Neutrophil (primary cell): ENCODE measurements around the gene GALNS.

Experiments used
- H3K27ac ChIP-seq: fragments of 200-600 bp; sonication (generic); 2 replicates; pipeline ENCODE4 v1.5.1; 2016; ENCODE audit warnings: mild to moderate bottlenecking, moderate library complexity
- H3K27me3 ChIP-seq: fragments of 200-600 bp; sonication (generic); 2 replicates; pipeline ENCODE4 v1.6.0; 2016; ENCODE audit warnings: mild to moderate bottlenecking
- H3K36me3 ChIP-seq: fragments of 200-600 bp; sonication (generic); 2 replicates; pipeline ENCODE4 v1.5.1; 2017
- H3K4me1 ChIP-seq, 2 experiments: fragments of 200-600 bp in 1 of 2; sonication (generic) in 1 of 2; 1 replicate in 1 of 2; 2 replicates in 1 of 2; pipeline versions ENCODE4 v1.5.1 to v1.6.1; 2013 to 2016; ENCODE audit warnings: low read depth in 1 of 2, low read length in 1 of 2, mild to moderate bottlenecking in 1 of 2, moderate library complexity in 1 of 2; ENCODE audit not compliant: control insufficient read depth in 1 of 2, insufficient read depth in 1 of 2
- H3K4me3 ChIP-seq, 2 experiments: fragments of 200-600 bp in 1 of 2; sonication (generic) in 1 of 2; 1 replicate in 1 of 2; 2 replicates in 1 of 2; pipeline ENCODE4 v1.5.1; 2013 to 2016; ENCODE audit warnings: low read depth in 1 of 2, low read length in 1 of 2, mild to moderate bottlenecking in 1 of 2, moderate library complexity in 1 of 2
- H3K9me3 ChIP-seq: fragments of 200-600 bp; sonication (generic); 2 replicates; pipeline ENCODE4 v1.5.1; 2016
- TF ChIP-seq, protein P1 (sequence below): fragments of 200-600 bp; sonication (generic); IDR thresholded peaks from 2 replicates; pipeline ENCODE4 v1.5.1; 2016; ENCODE audit warnings: antibody characterized with exemption

GALNS gene

DNA sequence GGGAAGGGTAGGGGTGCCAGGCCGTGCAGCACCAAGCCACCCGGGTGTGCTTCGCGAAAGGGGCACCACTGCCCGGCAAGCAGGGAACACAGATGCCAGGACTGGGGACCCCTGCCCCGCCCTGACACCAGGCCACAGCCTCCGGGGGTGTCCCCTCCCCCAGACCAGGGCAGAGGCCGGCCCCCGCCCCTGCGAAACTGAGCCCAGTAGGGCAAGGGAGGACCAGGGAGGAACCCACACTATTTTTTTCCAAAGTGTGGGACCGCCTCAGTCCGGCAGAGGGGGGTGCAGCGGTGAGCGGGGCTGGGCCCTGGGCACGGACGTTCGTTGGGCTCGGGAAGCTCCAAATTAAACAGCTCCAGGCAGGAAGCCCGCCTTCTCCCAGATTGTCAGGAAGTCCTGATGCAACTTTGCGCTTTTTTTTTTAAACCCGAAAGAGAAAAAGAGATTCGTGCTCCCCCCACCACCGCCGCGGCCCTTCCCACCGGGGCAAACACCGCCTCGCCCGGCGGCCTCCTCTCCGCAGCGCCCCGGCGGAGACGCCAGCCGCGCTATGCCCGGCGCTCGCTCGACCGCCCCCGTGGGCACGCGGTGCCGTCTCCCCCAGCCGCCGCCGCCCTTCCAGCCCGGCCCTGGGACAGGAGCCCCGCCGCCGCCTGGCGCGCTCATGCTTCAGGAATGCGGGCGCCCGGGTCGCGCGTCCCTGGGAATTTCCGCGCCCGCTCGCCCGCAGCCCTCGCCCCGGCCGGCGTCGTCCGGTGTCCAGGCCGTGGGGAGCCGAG is 72.5 kb downstream of the GALNS start:
- Histone ChIP-seq H3K4me1 (peaks cover 43 to 46% of the 10 kb centered on the region in 2 experiments), H3K9me3 (no peaks in the 10 kb centered on the region), H3K36me3 (no peaks in the 10 kb centered on the region), H3K4me3 (peak overlapping the region; percentile 69 to 74), H3K27ac (peak overlapping the region; percentile 62), H3K27me3 (peaks cover 14% of the 10 kb centered on the region)
- TF ChIP-seq, protein P1, sequence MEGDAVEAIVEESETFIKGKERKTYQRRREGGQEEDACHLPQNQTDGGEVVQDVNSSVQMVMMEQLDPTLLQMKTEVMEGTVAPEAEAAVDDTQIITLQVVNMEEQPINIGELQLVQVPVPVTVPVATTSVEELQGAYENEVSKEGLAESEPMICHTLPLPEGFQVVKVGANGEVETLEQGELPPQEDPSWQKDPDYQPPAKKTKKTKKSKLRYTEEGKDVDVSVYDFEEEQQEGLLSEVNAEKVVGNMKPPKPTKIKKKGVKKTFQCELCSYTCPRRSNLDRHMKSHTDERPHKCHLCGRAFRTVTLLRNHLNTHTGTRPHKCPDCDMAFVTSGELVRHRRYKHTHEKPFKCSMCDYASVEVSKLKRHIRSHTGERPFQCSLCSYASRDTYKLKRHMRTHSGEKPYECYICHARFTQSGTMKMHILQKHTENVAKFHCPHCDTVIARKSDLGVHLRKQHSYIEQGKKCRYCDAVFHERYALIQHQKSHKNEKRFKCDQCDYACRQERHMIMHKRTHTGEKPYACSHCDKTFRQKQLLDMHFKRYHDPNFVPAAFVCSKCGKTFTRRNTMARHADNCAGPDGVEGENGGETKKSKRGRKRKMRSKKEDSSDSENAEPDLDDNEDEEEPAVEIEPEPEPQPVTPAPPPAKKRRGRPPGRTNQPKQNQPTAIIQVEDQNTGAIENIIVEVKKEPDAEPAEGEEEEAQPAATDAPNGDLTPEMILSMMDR: peak; percentile 33

DNA sequence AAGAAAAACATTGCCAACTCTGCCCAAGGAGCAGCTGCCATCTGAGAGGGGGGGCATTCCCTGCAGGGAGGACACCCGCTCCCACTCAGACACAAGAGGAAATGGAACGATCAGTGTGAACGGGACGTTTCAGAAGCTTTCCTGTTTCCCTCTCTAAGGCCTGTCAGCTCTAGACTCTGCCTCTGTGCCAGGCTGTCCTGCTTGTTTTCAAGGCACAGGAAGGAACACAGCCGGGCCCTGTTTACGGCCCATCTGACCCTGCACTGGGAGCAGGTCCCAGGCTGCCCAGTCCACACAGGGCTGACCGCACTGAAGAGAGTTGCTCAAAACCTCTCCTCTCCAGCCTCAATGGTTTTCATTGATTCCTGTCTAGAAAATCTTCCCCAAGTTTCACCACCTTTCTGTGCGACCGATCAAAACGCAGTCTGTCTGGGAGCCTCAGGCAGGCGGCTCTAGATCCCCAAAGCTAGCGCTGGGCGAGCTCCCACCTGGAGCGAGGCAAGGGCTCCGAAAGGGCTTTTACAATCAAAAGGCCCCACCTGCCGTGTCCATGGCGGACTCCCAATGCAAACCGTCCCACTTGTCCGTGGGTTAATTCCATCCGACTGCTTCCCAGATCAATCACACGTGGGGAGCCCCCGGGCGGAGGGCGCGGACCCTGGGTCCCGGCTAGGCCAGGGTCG is 73.2 kb downstream of the GALNS start:
- peaks cover 14% of the 10 kb centered on the region for H3K27me3 ChIP-seq
- peaks cover 43 to 46% of the 10 kb centered on the region in 2 experiments for H3K4me1 ChIP-seq
- no peaks in the 10 kb centered on the region for H3K9me3 ChIP-seq
- TF ChIP-seq, protein P1: no peak
- H3K36me3 ChIP-seq: no peaks in the 10 kb centered on the region
- peak overlapping the region; percentile 69 to 74 for H3K4me3 ChIP-seq
- H3K27ac ChIP-seq: peak overlapping the region; percentile 5

DNA sequence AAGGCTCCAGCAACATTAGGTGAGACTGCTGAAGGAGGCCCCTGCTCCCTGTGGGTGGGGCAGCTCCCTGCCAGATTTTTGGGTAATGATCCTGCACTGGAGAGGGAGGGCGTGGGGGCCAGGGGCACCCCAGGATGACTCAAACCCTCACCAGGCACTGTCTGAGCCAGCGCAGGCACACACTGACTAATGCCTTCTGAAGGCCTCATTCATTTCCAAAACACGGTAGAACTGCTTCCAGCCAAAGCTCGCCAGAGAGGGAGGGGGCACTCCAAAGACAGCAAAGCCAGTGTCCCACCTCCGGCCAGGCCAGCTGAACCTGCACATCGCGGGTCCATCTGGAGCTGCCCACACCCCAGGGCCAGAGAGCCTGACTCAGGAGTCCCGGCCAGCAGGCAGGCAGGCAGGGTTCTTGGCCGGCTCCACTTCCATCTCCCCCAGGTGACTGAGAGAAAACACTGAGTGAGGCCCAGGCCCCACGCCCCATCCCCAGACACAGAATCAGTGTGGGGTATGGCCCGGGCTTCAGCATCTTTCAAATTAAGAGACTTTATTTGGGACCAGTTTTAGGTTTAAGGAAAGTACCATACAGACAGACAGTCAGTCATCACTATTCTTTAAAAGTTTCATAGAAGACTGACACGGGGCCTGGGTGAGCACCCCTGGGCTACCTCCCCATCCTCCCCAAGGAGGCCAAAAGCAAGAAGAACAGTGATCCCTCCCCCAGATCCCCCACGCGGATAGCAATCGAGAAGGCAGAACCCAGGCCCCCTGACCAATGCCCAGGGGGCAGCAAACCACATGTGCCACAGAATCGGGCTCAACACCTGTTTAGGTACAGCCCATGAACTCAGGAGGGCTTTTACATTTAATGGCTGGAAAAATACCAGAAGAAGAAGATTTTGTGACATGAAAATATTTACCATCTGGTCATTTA is 74.0 kb downstream of the GALNS start:
- no peaks in the 10 kb centered on the region for H3K36me3 ChIP-seq
- H3K27me3 ChIP-seq: peaks cover 14% of the 10 kb centered on the region
- TF ChIP-seq, protein P1: no peak
- peaks cover 43 to 46% of the 10 kb centered on the region in 2 experiments for H3K4me1 ChIP-seq
- H3K27ac ChIP-seq: peak overlapping the region; percentile 5
- no peaks in the 10 kb centered on the region for H3K9me3 ChIP-seq
- H3K4me3 ChIP-seq: no peak overlapping the region

DNA sequence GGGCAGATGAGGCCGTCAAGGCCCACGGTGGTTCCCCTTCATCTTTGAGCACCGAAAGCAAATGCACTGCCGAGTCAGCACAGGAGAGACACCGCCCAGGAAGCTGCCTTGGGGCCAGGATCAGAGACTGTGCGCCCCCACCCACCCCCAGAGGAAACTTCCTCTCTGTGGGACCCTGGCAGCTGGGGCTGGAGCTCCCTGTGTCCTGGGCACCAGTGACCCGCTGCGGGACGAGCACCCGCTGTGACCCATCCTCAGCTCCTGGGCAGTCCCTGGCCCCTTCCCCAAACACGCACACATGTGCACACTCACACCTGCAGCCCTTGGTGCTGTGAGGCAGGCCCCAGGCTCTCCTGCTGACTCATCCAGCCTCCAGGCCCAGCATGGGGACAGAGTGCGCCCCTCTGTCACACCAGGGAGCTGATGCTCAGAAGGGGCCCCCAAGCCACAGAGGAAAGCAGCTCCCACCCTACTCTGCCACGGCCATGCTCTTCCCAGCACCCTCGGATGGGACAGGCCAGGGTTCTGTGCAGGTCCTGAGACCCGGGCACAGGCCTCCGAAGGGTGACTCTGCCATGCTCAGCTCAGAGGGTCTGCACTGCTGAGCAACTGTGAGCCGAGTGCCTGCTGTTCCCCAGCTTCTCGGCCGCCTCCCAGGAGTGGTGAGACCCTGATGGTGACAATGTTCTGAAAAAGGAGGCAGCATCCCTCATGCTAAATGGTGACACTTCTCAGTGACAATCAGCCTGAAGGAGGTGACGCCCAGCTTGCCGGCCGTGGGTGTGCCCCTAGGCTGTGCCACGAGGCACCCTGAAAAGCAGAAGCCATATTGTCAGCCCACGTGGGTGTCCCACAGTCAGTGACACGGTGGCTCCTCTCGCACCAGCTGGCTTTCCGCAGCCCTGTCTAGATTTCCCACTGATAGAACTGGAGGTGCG is 75.3 kb downstream of the GALNS start:
- H3K4me3 ChIP-seq: peak overlapping the region in 1 of 2 experiments; percentile 2
- no peaks in the 10 kb centered on the region for H3K36me3 ChIP-seq
- H3K27ac ChIP-seq: peak overlapping the region; percentile 21
- peaks cover 43 to 46% of the 10 kb centered on the region in 2 experiments for H3K4me1 ChIP-seq
- TF ChIP-seq, protein P1: no peak
- no peaks in the 10 kb centered on the region for H3K9me3 ChIP-seq
- peaks cover 14% of the 10 kb centered on the region for H3K27me3 ChIP-seq
